ENCODE results near the gene SP5.
"Not testable (repeated sequence)": the region's sequence is repeated elsewhere in the genome, so short reads cannot be mapped to it uniquely, and the experiment has no call there.

Gene SP5

GRCh38 chr2:170737406-170737805 is 22.3 kb downstream of the SP5 start:
- no peak for DNase-seq (ENCODE audit: extremely low read depth in 1 of 2, low read depth in 1 of 2)

GRCh38 chr2:170737821-170738220 is 22.7 kb downstream of the SP5 start:
- no peak for DNase-seq (ENCODE audit: extremely low read depth in 1 of 2, low read depth in 1 of 2)

DNA sequence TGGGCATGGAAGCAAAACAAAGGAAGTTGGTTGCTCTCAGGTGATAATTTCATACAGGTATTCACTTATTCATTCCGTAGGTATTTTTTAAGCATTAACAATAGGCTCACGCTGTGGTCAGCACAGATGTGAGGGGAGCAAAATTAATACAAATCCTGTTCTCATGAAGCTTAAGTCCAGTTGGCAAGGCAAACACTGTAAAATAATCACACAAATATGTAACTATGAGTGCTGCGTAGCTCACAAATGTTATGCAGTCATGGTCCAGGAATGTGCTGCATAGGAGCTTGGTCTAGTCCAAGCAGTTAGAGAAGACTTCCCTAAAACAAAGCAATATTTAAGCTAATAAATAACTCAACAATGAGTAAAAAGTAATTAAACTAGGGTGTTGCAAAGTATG is 23.9 kb downstream of the SP5 start:
- DNase-seq (ENCODE audit: extremely low read depth in 1 of 2, low read depth in 1 of 2): no peak

DNA sequence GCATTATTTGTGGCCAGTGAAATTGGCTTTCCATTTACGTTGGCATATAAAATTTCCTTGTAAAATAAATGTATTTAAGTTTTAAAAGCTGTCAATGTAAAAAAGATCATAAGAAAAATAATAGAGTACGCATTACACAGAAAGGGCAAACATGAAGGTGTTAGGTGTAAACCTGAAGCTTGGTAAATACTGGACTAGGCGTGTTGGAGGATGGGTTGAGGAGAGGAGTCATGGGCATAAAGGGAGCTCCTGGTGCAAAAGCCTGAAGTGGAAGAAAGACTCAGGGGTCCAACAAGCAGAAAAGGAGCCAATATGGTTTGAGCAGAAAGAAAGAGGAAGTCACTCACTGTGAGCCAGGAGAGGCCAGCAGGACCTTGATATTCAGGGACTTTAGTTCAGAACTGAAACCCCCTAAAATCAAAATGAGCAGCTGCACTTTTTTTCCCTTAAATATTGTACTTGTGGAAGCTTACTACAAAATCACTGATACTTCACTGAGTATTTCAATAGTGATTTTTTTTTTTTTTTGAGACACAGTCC is 24.4 kb downstream of the SP5 start:
- no peak for DNase-seq (ENCODE audit: extremely low read depth in 1 of 2, low read depth in 1 of 2)

GRCh38 chr2:170740660-170741059 is 25.5 kb downstream of the SP5 start:
- no peak for DNase-seq (ENCODE audit: extremely low read depth in 1 of 2, low read depth in 1 of 2)

DNA sequence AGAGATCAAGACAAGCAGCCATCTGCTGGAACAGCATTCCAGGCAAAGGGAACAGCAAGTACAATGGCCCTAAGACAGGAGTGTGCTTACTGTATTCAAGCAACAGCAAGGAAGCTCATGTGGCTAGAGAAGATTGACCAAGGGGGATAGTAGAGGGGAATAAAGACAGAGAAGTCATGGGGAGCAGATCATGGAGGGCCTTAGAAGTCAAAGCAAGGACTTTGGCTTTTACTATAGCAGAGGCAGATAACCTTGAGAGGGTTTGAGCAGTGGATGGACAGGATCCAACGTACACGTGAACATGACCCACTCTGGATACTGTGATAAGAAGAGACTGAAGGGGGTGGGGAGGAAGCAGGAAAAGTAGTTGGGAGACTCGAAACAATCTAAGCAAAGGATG is 26.9 kb downstream of the SP5 start:
- DNase-seq (ENCODE audit: extremely low read depth in 1 of 2, low read depth in 1 of 2): no peak

DNA sequence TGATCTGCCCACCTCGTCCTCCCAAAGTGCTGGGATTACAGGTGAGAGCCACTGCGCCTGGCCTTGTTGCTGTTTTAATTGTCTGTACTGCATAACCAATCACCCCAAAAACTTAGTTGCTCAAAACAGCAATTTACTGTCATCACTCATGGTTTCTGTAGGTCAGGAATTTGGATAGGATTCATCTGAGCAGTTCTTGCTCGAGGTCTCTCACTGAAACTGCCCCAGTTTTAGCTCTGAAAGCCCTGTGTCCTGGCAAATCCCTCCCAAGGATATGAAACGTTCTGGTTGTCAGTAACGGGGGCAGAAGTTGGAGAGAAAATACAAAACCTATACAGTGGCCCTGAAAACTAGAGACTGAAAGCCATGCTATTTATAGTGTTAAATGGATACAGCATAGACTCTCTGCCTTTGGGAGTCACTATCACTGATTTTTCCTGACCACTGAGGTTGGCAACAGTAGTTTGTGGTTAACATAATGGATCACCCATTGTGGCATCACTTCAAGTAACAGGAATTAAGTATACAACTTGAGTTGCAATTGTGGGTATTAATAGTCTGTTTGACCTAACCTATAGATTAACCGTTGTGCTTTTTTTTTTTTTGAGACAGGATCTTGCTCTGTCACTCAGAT is 27.9 kb downstream of the SP5 start:
- DNase-seq (ENCODE audit: extremely low read depth in 1 of 2, low read depth in 1 of 2): no peak

- DNase-seq (ENCODE audit: extremely low read depth in 1 of 2, low read depth in 1 of 2): no peak
Observed at GRCh38 chr2:170743530-170744239, 28.5 kb downstream of the SP5 start.

DNA sequence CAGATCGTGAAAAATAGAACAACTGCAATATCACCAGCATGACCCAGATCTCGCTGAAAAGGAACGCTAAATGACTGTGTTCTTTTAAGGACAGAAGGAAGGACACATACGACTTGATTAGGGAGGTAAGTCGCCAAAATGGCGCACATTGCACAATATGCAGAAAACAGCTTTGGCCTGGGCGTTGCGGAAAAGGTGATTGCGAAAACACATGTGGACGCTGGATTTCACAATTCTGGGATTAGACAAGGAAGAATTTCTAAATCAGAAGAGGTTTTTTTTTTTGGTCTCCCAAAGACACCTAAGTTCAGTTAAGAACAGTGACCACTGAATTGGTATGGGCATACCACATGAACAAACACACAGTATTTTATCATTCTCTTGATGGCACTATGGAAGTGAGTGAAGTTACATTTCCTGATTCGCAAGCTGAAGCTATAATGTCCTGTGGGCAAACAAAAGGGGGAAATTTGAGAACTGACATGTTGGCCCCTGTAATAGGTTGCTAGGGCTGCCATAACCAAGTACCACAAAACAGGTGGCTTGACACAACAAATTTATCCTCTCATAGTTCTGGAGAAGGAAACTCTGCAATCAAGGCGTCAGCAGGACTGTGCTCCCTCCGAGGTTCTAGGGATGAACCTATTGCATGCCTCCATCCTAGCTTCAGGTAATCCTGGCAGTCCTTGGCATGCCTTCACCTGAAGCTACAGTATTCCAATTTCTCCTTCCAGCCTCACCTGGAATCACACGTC is 29.3 kb downstream of the SP5 start:
- DNase-seq (ENCODE audit: extremely low read depth in 1 of 2, low read depth in 1 of 2): no peak

DNA sequence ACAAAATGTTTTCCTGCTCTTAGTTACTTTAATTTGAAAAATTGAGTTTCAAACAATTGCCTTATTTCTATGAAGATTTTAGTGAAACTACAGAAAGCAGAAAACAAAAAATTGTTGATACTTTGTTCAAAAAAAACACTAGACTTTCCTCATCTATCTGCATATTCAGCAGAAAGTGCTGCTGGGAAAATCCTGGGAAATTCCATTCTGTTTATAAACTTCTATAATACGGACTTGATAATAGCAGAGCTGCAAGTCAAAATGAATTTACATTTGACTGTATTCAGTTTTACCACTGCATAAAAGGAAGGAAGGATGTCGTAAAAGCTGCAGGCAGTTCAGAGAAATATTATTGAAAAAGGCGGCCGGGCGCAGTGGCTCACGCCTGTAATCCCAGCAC is 30.2 kb downstream of the SP5 start:
- no peak for DNase-seq (ENCODE audit: extremely low read depth in 1 of 2, low read depth in 1 of 2)

GRCh38 chr2:170747921-170748320 is 32.8 kb downstream of the SP5 start:
- DNase-seq (ENCODE audit: extremely low read depth in 1 of 2, low read depth in 1 of 2): no peak

- not testable (repeated sequence) for DNase-seq (ENCODE audit: extremely low read depth in 1 of 2, low read depth in 1 of 2)
Observed at GRCh38 chr2:170751555-170751954, 36.4 kb downstream of the SP5 start.

GRCh38 chr2:170761572-170761971 is 46.4 kb downstream of the SP5 start:
- no peak for DNase-seq (ENCODE audit: extremely low read depth in 1 of 2, low read depth in 1 of 2)

DNA sequence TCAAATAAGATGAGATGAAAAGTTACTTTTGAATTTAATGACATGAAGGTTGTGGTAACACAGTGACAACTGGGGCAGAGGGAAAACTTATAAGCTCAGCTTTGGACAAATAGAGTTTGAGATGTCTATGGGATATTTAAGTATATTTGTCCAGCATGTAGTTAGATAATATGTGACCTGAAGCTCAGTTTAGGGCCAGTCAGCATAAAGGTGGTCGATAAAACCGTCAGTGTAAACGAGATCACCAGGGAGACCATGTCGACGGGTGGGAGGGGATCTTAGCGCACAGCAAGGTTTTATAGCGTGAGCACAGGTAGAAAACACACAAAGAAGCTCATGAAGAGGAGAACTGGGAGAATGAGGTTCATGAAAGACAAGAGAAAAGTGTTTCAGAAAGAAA is 47.6 kb downstream of the SP5 start:
- DNase-seq (ENCODE audit: extremely low read depth in 1 of 2, low read depth in 1 of 2): no peak

GRCh38 chr2:170763232-170763631 is 48.1 kb downstream of the SP5 start:
- DNase-seq (ENCODE audit: extremely low read depth in 1 of 2, low read depth in 1 of 2): no peak

GRCh38 chr2:170764880-170765261 is 49.7 kb downstream of the SP5 start:
- no peak for DNase-seq (ENCODE audit: extremely low read depth in 1 of 2, low read depth in 1 of 2)

DNA sequence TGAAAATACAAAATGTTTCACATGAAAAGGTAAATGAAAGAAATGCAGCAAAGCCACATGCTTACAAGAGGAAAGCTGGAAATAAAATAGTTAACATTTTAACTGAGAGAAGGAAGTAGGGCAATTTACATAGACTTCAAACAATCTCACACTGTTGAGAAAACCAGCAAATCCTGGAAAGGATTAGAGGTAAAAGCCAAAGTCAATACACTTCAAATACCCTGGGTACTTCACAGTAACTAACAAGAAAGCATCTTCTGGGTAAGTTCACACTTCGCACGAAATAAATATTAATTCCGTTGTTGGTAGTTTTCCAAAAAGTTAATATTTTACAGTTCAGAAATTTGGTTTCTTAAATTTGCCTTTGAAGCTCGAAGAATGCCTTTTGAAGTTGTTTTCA is 51.6 kb downstream of the SP5 start:
- no peak for DNase-seq (ENCODE audit: extremely low read depth in 1 of 2, low read depth in 1 of 2)
